GM12891 (cell line): ENCODE data around the gene TESK1.

Experiments used
- PAX5 ChIP-seq: IDR thresholded peaks from 2 replicates; pipeline ENCODE4 v1.6.1; 2011; ENCODE audit warnings: low read length, moderate library complexity, mild to moderate bottlenecking; ENCODE audit not compliant: insufficient read depth, severe bottlenecking
- POLR2A ChIP-seq: IDR thresholded peaks from 2 replicates; pipeline ENCODE4 v1.6.1; 2011; ENCODE audit warnings: low read depth, low read length, control low read depth
- POLR2AphosphoS5 ChIP-seq: IDR thresholded peaks from 2 replicates; pipeline ENCODE4 v1.6.1; 2011; ENCODE audit warnings: low read depth, low read length, control low read depth
- SPI1 ChIP-seq: IDR thresholded peaks from 2 replicates; pipeline ENCODE4 v1.6.1; 2011; ENCODE audit warnings: low read depth, low read length, control low read depth
- TAF1 ChIP-seq: IDR thresholded peaks from 2 replicates; pipeline ENCODE4 v1.6.1; 2011; ENCODE audit warnings: low read depth, low read length, control low read depth

- TF ChIP-seq TAF1 (no peak), POLR2A (no peak), POLR2AphosphoS5 (no peak), SPI1 (no peak), PAX5 (no peak)
Measured at GRCh38 chr9:35608221-35608620, 3.2 kb downstream of the TESK1 start.
